Activated CD4-positive, alpha-beta T cell treated with anti-CD3 and anti-CD28 coated beads for 4 hours (primary cell): ENCODE results near the gene GPR157.
A peak's percentile ranks its signal among the peaks of the same experiment; 100 is the strongest.
"Not testable (repeated sequence)": the region's sequence is repeated elsewhere in the genome, so short reads cannot be mapped to it uniquely, and the experiment has no call there.

Experiments used
- DNase-seq, 2 donors: peaks; one replicate each; pipeline ENCODE4 v3.0.0-alpha.2; 2020

The GPR157 gene, protein sequence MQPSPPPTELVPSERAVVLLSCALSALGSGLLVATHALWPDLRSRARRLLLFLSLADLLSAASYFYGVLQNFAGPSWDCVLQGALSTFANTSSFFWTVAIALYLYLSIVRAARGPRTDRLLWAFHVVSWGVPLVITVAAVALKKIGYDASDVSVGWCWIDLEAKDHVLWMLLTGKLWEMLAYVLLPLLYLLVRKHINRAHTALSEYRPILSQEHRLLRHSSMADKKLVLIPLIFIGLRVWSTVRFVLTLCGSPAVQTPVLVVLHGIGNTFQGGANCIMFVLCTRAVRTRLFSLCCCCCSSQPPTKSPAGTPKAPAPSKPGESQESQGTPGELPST

GRCh38 chr1:9128520-9129265, at the start of gene GPR157:
GPR157 (minus strand) TSS chr1:9129102; CDS start chr1:9129027, 75 bp downstream.
- DNase-seq: peak; percentile 78 to 90

GRCh38 chr1:9174762-9175161, 45.9 kb upstream of the GPR157 start:
- DNase-seq: no peak

DNA sequence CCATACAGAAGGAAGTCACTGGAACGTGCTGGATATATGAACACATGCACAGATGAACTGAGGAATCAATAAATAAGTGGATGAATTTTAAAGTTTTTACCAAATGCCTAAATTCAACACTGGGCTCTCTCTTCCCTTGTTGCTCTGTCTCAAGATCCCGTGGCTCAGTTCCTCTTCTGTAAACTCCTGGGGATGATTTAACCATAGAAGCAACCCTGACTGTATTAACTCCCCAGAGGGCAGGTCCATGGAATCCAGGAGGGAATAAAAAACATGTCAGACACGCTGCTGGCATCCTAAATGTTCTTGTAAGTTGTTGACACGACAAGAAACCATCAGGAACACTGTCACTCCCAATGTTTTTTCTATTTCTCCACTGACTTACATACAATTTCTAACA, 45.3 kb upstream of the GPR157 start:
- DNase-seq: no peak

DNA sequence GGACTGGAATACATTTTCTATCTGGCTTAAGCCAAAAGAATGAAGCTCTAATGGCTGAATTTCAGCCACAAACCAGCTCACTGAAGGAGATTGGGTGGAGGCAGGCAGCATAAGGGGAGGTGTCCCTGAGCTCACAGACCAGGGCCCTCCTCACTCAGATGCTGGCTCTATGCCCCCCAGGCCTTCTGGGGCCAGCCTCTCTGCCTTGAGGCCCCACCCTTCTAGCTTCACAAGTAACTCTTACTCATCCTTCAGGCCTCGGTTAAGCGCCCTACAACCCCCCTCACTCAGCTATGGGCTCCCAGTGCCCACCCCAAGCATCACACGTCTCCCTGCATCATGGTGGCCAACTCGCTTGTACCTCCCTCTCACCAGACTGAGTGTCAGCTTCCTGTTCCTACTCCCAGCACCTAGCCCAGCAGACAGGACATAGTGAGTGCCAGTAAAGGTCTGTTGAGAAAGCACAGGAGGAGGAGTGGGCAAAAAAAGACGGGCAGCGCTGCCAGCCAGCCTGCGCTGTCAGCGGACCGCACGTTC, 40.8 kb upstream of the GPR157 start:
- no peak for DNase-seq

DNA sequence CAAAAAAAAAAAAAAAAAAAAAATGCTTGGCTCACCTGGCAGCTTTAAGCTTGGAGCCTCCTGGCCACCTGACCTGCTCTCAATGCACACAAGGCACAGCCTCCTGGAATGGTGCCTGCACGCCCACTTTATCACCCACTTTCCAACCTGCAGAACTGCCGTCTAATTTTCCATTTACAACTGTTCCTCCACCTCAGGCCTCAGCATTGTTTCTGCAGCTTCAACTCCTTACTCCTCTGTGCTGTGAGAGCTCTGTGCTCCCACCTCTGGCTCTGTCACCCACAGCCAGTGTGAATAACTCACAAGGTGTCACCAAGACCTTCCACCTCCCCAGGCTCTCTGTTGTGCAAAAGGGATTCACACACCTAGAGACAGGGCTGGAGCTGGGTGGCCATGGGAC, 38.7 kb upstream of the GPR157 start:
- DNase-seq: no peak

DNA sequence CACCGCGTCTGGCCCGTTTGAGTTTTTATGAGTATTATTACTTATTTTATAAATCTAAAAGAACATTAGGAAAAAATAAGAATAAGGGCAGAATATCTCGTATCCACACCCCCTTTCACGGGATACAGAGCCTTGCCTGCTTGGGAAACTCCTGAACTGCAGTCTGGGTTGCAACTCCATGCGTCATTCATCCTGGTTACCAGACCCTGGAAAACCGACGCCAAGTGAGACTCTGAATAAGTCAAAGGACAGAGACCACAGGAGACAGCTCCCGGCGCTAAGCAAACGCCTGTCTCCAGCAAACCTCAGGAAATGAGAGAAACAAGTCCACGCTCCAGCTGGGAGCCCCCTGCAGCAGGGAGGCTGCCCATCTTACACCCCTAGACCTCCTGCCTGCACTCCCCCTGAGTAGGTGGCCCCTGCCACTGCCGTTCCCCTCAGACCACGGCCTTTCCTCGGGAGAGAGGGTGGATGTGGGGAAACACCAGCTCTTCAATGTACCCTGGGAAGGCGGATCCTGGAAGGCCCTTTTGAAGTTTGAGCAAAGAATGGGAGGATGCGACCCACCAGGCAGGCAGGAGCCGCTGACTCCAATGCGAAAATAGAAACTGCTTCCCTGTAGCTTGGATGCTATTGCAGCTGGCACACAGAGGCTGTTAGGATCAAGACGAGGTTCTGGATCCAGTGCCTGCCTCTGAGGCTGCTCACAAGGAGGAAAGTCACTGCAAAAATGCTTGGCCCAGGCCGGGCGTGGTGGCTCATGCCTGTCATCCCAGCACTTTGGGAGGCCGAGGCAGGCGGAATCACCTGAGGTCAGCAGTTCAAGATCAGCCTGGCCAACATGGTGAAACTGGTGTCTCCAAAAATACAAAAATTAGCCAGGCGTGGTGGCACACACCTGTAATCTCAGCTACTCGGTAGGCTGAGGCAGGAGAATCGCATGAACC, 37.7 kb upstream of the GPR157 start:
- no peak for DNase-seq

- DNase-seq: no peak
Measured at GRCh38 chr1:9165396-9165795, 36.5 kb upstream of the GPR157 start.

- DNase-seq: no peak
Measured at GRCh38 chr1:9164919-9165318, 36.0 kb upstream of the GPR157 start.

- no peak for DNase-seq
Measured at GRCh38 chr1:9164532-9164900, 35.6 kb upstream of the GPR157 start.

- DNase-seq: no peak
Measured at GRCh38 chr1:9161963-9162362, 33.1 kb upstream of the GPR157 start.

GRCh38 chr1:9161342-9161741, 32.4 kb upstream of the GPR157 start:
- DNase-seq: no peak

- DNase-seq: no peak
Measured at GRCh38 chr1:9160079-9160717, 31.3 kb upstream of the GPR157 start.

DNA sequence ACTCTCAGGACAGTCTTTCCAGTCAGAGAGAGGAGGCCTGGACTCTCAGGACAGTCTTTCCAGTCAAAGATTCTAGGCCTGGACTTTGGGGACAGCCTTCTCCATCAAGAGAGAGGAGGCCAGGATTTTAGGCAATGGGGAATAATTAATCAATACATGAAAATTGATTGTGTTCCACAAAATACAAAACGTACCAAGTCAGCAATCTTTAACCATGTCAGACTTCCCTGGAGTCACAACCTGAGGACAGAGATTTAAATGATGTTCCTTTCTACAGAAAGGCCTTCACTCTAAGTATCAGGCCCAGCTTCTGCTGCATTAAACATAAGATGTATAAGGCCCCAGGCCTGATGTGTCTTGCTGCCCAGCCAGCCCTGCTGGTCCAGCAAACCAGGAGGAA, 27.0 kb upstream of the GPR157 start:
- no peak for DNase-seq

DNA sequence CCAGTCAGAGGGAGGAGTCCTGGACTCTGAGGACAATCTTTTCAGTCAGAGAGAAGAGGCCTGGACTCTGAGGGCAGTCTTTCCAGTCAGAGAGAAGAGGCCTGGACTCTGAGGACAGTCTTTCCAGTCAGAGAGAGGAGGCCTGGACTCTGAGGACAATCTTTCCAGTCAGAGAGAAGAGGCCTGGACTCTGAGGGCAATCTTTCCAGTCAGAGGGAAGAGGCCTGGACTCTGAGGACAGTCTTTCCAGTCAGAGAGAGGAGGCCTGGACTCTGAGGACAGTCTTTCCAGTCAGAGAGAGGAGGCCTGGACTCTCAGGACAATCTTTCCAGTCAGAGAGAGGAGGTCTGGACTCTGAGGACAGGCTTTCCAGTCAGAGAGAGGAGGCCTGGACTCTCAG, 26.5 kb upstream of the GPR157 start:
- DNase-seq: not testable (repeated sequence)

DNA sequence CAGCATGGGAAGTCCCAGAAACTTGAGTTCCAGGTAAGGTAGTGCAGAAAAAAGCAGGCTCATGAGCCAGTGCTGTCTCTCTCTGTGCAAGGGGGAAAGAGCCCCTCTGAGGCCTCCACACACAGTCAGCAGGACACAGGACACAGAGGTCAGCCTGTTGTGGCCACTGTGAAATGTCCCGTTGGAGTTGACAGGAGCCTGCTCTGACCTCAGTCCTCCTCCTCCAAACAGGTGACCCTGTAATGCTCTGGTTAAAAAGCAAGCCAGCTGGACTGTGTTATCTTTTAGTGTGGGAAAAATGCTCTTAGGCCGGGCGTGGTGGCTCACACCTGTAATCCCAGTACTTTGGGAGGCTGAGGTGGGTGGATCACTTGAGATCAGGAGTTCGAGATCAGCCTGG, 24.2 kb upstream of the GPR157 start:
- DNase-seq: no peak

- no peak for DNase-seq
Measured at GRCh38 chr1:9152535-9152934, 23.6 kb upstream of the GPR157 start.

- DNase-seq: no peak
Measured at GRCh38 chr1:9151328-9151860, 22.5 kb upstream of the GPR157 start.

DNA sequence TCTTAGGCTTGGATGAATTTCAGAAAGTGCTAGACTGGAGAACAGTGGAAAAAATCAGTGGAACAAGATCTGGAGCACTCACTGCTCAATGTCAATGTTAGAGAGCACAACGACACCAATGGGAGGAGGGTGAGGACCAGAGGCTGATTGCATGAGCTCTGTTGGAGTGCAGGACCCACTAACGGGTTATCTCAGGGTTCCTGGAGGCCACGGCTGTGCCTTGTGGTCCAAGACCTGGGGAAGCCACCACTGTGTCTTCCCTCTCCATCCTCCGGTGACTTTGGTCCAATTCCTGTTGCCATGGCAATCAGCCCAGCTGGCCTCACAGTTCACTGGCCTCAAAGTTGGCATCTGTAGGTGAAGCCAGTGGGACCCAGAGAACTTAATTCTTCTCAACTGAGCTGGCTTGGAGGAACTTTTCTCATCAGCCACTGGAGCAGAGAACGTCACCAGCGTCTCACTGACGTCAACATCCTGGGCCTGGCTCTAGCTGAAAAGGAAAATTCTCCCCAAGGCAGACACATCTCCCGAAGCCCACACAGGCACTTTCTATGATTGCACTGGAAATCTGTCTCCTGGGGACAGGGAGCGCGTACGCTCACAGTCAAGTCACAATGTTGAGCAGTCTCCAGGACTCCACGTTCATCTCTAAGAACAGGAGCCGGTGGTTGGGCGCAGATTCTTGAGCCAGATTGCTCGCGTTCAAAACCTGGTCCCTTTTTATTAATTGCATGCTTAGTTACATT, 21.9 kb upstream of the GPR157 start:
- DNase-seq: no peak

- no peak for DNase-seq
Measured at GRCh38 chr1:9149837-9150581, 21.1 kb upstream of the GPR157 start.

DNA sequence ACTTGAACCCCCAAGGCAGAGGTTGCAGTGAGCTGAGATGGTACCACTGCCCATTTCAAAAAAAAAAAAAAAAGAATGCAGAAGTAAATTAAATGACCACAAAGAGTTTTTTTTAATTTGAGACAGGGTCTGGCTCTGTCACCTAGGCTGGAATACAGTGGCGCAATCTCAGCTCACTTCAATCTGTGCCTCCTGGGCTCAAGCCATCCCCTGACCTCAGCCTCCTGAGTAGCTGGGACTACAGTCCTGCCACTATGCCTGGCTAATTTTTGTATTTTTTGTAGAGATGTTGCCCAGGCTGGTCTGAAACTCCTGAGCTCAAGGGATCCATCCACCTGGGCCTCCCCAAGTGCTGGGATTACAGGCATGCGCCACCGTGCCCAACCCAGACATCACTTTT, 20.2 kb upstream of the GPR157 start:
- DNase-seq: no peak

- DNase-seq: no peak
Measured at GRCh38 chr1:9146156-9146555, 17.3 kb upstream of the GPR157 start.
